ENCODE measurements around the gene ABHD2.
A peak's percentile ranks its signal among the peaks of the same experiment; 100 is the strongest.

ABHD2 gene

GRCh38 chr15:89177633-89178306 lies 89.5 kb downstream of the ABHD2 start:
- CTCF ChIA-PET: interaction anchor here (0.6 to 21.4 kb wide), 64 partner anchors 10 to 520 kb away, joined by 3 to 677 read pairs (median 6); partner anchors contain the start of gene ABHD2

GRCh38 chr15:89178307-89178977 lies 90.2 kb downstream of the ABHD2 start:
- no peak for TF ChIP-seq CTCF (IDR thresholded peaks at IDR 0.05; ENCODE audit: insufficient read depth, low read length, missing control alignments)

More at GRCh38 chr15:89177633-89178306, 89.5 kb downstream of the ABHD2 start:
- DNase-seq (ENCODE audit: low read depth, low spot score): peak; percentile 37
- POLR2A ChIA-PET: interaction anchor here (0.6 to 0.9 kb wide), 3 partner anchors 11 to 165 kb away, joined by 3 read pairs; no protein-coding TSS in a partner anchor
- peak; percentile 80 for TF ChIP-seq CTCF (IDR thresholded peaks at IDR 0.05; ENCODE audit: insufficient read depth, low read length, missing control alignments)
- H3K4me3 ChIP-seq (ENCODE audit: low read depth, low read length): no peak overlapping the region

GRCh38 chr15:89179966-89180875 lies 92.0 kb downstream of the ABHD2 start:
- ChIA-PET POLR2A (no interaction called here), CTCF (interaction anchor here (0.8 to 21.4 kb wide), 13 partner anchors 8 to 302 kb away, joined by 3 to 677 read pairs (median 4); no protein-coding TSS in a partner anchor)
- DNase-seq (ENCODE audit: low read depth, low spot score): no peak
- no peak for TF ChIP-seq CTCF (IDR thresholded peaks at IDR 0.05; ENCODE audit: insufficient read depth, low read length, missing control alignments)
- no peak overlapping the region for H3K4me3 ChIP-seq (ENCODE audit: low read depth, low read length)

More at GRCh38 chr15:89178307-89178977, 90.2 kb downstream of the ABHD2 start:
- no peak for DNase-seq (ENCODE audit: low read depth, low spot score)
- ChIA-PET CTCF (interaction anchor here (0.6 to 21.4 kb wide), 57 partner anchors 10 to 521 kb away, joined by 3 to 677 read pairs (median 6); partner anchors contain the start of gene ABHD2), POLR2A (interaction anchor here (0.9 kb wide), 1 partner anchor 52 kb away, joined by 3 read pairs; no protein-coding TSS in a partner anchor)
- H3K4me3 ChIP-seq (ENCODE audit: low read depth, low read length): no peak overlapping the region

GRCh38 chr15:89184357-89184756 lies 96.1 kb downstream of the ABHD2 start:
- ChIA-PET CTCF (no interaction called here), POLR2A (no interaction called here)
- no peak for TF ChIP-seq CTCF (IDR thresholded peaks at IDR 0.05; ENCODE audit: insufficient read depth, low read length, missing control alignments)
- DNase-seq (ENCODE audit: low read depth, low spot score): no peak
- no peak overlapping the region for H3K4me3 ChIP-seq (ENCODE audit: low read depth, low read length)

GRCh38 chr15:89184886-89185526 lies 96.8 kb downstream of the ABHD2 start:
- no peak overlapping the region for H3K4me3 ChIP-seq (ENCODE audit: low read depth, low read length)
- DNase-seq (ENCODE audit: low read depth, low spot score): no peak
- ChIA-PET POLR2A (no interaction called here), CTCF (interaction anchor here (1.0 to 6.2 kb wide), 4 partner anchors 7 to 127 kb away, joined by 3 to 37 read pairs (median 5); no protein-coding TSS in a partner anchor)
- no peak for TF ChIP-seq CTCF (IDR thresholded peaks at IDR 0.05; ENCODE audit: insufficient read depth, low read length, missing control alignments)

All from AG04449 (cell line).